ENCODE results near the gene PAAF1. TPM values are rescaled to one million over a fixed set of nuclear protein-coding genes. Genes with fewer than 3 reads are reported as not detected.

PAAF1 gene
- total RNA-seq, 1 experiment from 2014 or later: 21.6 TPM

DNA sequence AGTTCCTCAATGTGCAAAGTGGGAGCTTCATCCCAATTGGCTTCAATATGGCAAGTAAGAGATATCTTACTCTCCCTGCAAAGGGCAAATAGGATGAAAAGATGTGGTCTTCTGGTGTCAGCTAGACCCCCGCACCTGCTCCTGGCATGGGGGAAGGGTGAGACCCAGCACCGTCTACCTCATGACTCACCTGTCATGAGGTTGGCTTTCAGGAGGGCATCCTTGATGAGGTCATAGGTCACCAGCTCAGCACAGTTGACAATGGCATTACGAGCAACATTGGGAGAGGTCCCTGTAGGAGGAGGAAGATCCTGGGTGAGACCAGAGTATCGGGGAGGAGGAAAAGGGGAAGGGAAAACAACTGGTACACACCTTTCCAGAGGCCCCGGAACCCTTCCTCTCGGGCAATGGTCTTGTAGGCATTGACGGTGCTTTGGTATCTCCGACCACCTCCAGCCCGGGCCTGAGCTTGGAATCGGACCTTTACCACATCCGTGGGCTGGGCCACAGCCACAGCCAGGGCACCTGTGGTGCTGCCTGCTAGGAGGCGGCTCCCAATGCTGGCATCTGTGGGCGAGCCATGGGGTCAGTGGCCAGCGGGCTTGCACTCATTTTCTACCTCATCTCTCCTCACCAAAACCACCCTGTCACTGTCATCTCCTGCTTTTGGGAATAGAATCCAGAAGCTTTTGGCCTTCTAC lies 99.8 kb downstream of the PAAF1 start:
- no peak for TF ChIP-seq CTCF (IDR thresholded peaks at IDR 0.05; ENCODE audit: unreplicated experiment)
- H3K27me3 Mint-ChIP-seq (ENCODE audit: insufficient read depth, unreplicated experiment): no peaks in the 10 kb centered on the region
- no peak for DNase-seq (ENCODE audit: unreplicated experiment)
- ChIA-PET CTCF (interaction anchor here (0.6 to 0.7 kb wide), 2 partner anchors 13 to 60 kb away, joined by 3 read pairs; no protein-coding TSS in a partner anchor), POLR2A (interaction anchor here (0.6 kb wide), 1 partner anchor 1114 kb away, joined by 3 read pairs; no protein-coding TSS in a partner anchor)
- intact Hi-C loops (cut with micrococcal nuclease): no loop called here
- H3K9me3 Mint-ChIP-seq (ENCODE audit: unreplicated experiment): no peaks in the 10 kb centered on the region
- no TSS peak for BruUV-seq (replicated peaks)
- H3K4me3 Mint-ChIP-seq (ENCODE audit: unreplicated experiment): no peak overlapping the region
- no peak overlapping the region for H3K27ac Mint-ChIP-seq (ENCODE audit: low read depth, unreplicated experiment)
- no peaks in the 10 kb centered on the region for H3K36me3 Mint-ChIP-seq (ENCODE audit: insufficient read depth, unreplicated experiment)
- peaks cover 17% of the 10 kb centered on the region for H3K4me1 Mint-ChIP-seq (ENCODE audit: insufficient read depth, unreplicated experiment)

DNA sequence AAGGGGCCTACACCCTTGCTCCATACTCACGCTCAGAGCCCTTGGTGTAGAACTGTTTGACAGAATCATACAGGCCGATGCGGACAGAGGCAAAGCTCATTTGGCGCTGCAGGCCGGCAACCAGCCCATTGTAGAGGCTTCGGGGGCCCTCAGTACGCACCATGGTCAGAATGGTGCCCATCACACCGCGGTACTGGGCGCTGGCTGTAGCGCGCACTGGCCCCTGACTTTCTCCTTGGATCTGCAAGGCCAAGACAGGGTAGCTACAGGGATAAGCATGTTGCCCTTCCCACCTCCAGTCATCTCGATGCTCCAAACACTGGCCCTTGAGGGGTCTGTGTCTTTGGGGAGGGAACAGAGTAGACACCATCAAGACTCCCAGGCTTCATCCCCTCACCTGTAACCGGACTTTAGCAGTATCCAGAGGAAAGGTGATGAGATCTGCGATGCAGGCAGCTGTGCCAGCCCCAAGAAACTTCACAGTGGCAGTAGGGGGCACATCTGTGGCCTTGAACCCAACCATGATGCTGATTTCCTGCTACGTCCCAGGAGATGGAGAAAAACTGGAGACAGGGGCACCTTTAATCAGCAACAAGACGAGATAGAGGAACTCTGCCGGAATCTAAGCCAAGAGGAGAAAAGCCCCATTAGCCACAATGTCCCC lies 101.2 kb downstream of the PAAF1 start:
- no TSS peak for BruUV-seq (replicated peaks)
- H3K36me3 Mint-ChIP-seq (ENCODE audit: insufficient read depth, unreplicated experiment): no peaks in the 10 kb centered on the region
- no peaks in the 10 kb centered on the region for H3K27me3 Mint-ChIP-seq (ENCODE audit: insufficient read depth, unreplicated experiment)
- DNase-seq (ENCODE audit: unreplicated experiment): no peak
- H3K27ac Mint-ChIP-seq (ENCODE audit: low read depth, unreplicated experiment): no peak overlapping the region
- TF ChIP-seq CTCF (IDR thresholded peaks at IDR 0.05; ENCODE audit: unreplicated experiment): no peak
- ChIA-PET POLR2A (no interaction called here), CTCF (interaction anchor here (0.9 kb wide), 1 partner anchor 14 kb away, joined by 4 read pairs; no protein-coding TSS in a partner anchor)
- H3K4me1 Mint-ChIP-seq (ENCODE audit: insufficient read depth, unreplicated experiment): peaks cover 17% of the 10 kb centered on the region
- no peaks in the 10 kb centered on the region for H3K9me3 Mint-ChIP-seq (ENCODE audit: unreplicated experiment)
- intact Hi-C loops (cut with micrococcal nuclease): no loop called here
- H3K4me3 Mint-ChIP-seq (ENCODE audit: unreplicated experiment): no peak overlapping the region

GRCh38 chr11:73978576-73979086 lies 101.8 kb downstream of the PAAF1 start:
- peaks cover 11% of the 10 kb centered on the region for H3K4me1 Mint-ChIP-seq (ENCODE audit: insufficient read depth, unreplicated experiment)
- no peak for TF ChIP-seq CTCF (IDR thresholded peaks at IDR 0.05; ENCODE audit: unreplicated experiment)
- ChIA-PET POLR2A (no interaction called here), CTCF (interaction anchor here (0.9 kb wide), 1 partner anchor 15 kb away, joined by 4 read pairs; no protein-coding TSS in a partner anchor)
- no peak for DNase-seq (ENCODE audit: unreplicated experiment)
- H3K27me3 Mint-ChIP-seq (ENCODE audit: insufficient read depth, unreplicated experiment): no peaks in the 10 kb centered on the region
- intact Hi-C loops (cut with micrococcal nuclease): no loop called here
- H3K36me3 Mint-ChIP-seq (ENCODE audit: insufficient read depth, unreplicated experiment): no peaks in the 10 kb centered on the region
- H3K27ac Mint-ChIP-seq (ENCODE audit: low read depth, unreplicated experiment): no peak overlapping the region
- BruUV-seq (replicated peaks): no TSS peak
- no peak overlapping the region for H3K4me3 Mint-ChIP-seq (ENCODE audit: unreplicated experiment)
- no peaks in the 10 kb centered on the region for H3K9me3 Mint-ChIP-seq (ENCODE audit: unreplicated experiment)
